Activated naive CD4-positive, alpha-beta T cell treated with anti-CD3 and anti-CD28 coated beads, Interleukin-2, amount 10 ng/mL, durations not matched to agents 7 days and 5 days (primary cell): ENCODE data around the gene BTBD9.
"Not testable (repeated sequence)": the region's sequence is repeated elsewhere in the genome, so short reads cannot be mapped to it uniquely, and the experiment has no call there.

Experiments used
- CTCF ChIA-PET: fragments of 350-600 bp; sonication (Branson Sonifier 250); formaldehyde crosslinking; loops from one replicate; lab custom pipeline; 2021; ENCODE audit warnings: antibody characterized with exemption; lab: Charles Lee
- DNase-seq: peaks from one replicate; pipeline ENCODE4 v3.0.0-alpha.2; 2020
- H3K27ac Mint-ChIP-seq: one replicate; pipeline ENCODE4 v1.8.0; 2021; ENCODE audit warnings: mild to moderate bottlenecking, moderate library complexity, mixed read lengths
- H3K27me3 Mint-ChIP-seq: one replicate; pipeline ENCODE4 v1.8.0; 2021; ENCODE audit warnings: mild to moderate bottlenecking, mixed read lengths
- H3K36me3 Mint-ChIP-seq: one replicate; pipeline ENCODE4 v1.8.0; 2021; ENCODE audit warnings: mixed read lengths
- H3K4me1 Mint-ChIP-seq: one replicate; pipeline ENCODE4 v1.8.0; 2021; ENCODE audit warnings: mixed read lengths
- H3K4me3 Mint-ChIP-seq: one replicate; pipeline ENCODE4 v1.8.0; 2021; ENCODE audit warnings: mild to moderate bottlenecking, moderate library complexity, mixed read lengths
- H3K9me3 Mint-ChIP-seq: one replicate; pipeline ENCODE4 v1.8.0; 2021; ENCODE audit warnings: mixed read lengths

Gene BTBD9

GRCh38 chr6:38636027-38636426 is 3.7 kb downstream of the BTBD9 start:
- H3K4me1 Mint-ChIP-seq, result peaks cover 37% of the 10 kb centered on the region
- no peaks in the 10 kb centered on the region for H3K9me3 Mint-ChIP-seq
- no peaks in the 10 kb centered on the region for H3K36me3 Mint-ChIP-seq
- H3K4me3 Mint-ChIP-seq, result no peak overlapping the region
- CTCF ChIA-PET, result no interaction called here
- no peak for DNase-seq
- no peaks in the 10 kb centered on the region for H3K27me3 Mint-ChIP-seq
- no peak overlapping the region for H3K27ac Mint-ChIP-seq

- peaks cover 30% of the 10 kb centered on the region for H3K4me1 Mint-ChIP-seq
- DNase-seq, result no peak
- no peaks in the 10 kb centered on the region for H3K27me3 Mint-ChIP-seq
- H3K9me3 Mint-ChIP-seq, result no peaks in the 10 kb centered on the region
- no peaks in the 10 kb centered on the region for H3K36me3 Mint-ChIP-seq
- CTCF ChIA-PET, result no interaction called here
- no peak overlapping the region for H3K4me3 Mint-ChIP-seq
- H3K27ac Mint-ChIP-seq, result no peak overlapping the region
These were observed 5.2 kb downstream of the BTBD9 start for GRCh38 chr6:38634518-38634917.

- no peaks in the 10 kb centered on the region for H3K27me3 Mint-ChIP-seq
- H3K36me3 Mint-ChIP-seq, result no peaks in the 10 kb centered on the region
- H3K4me3 Mint-ChIP-seq, result no peak overlapping the region
- H3K27ac Mint-ChIP-seq, result no peak overlapping the region
- no peaks in the 10 kb centered on the region for H3K9me3 Mint-ChIP-seq
- no peak for DNase-seq
- H3K4me1 Mint-ChIP-seq, result peaks cover 17% of the 10 kb centered on the region
- CTCF ChIA-PET, result no interaction called here
These were observed 7.2 kb downstream of the BTBD9 start for GRCh38 chr6:38632490-38632889.

- H3K27me3 Mint-ChIP-seq, result no peaks in the 10 kb centered on the region
- no peaks in the 10 kb centered on the region for H3K9me3 Mint-ChIP-seq
- H3K36me3 Mint-ChIP-seq, result no peaks in the 10 kb centered on the region
- no peak overlapping the region for H3K27ac Mint-ChIP-seq
- CTCF ChIA-PET, result no interaction called here
- H3K4me1 Mint-ChIP-seq, result peaks cover 9% of the 10 kb centered on the region
- H3K4me3 Mint-ChIP-seq, result no peak overlapping the region
- no peak for DNase-seq
These were observed 8.4 kb downstream of the BTBD9 start for GRCh38 chr6:38631186-38631783.

- no peaks in the 10 kb centered on the region for H3K27me3 Mint-ChIP-seq
- CTCF ChIA-PET, result no interaction called here
- no peaks in the 10 kb centered on the region for H3K36me3 Mint-ChIP-seq
These were observed 14.5 kb downstream of the BTBD9 start for GRCh38 chr6:38625217-38625616.

GRCh38 chr6:38619342-38619741 is 20.4 kb downstream of the BTBD9 start:
- H3K4me3 Mint-ChIP-seq, H3K9me3 Mint-ChIP-seq, H3K4me1 Mint-ChIP-seq, CTCF ChIA-PET, H3K27me3 Mint-ChIP-seq, H3K36me3 Mint-ChIP-seq, H3K27ac Mint-ChIP-seq, DNase-seq: not testable (repeated sequence)

More at GRCh38 chr6:38625217-38625616, 14.5 kb downstream of the BTBD9 start:
- Mint-ChIP-seq H3K27ac (no peak overlapping the region), H3K9me3 (no peaks in the 10 kb centered on the region), H3K4me1 (no peaks in the 10 kb centered on the region), H3K4me3 (no peak overlapping the region)
- DNase-seq, result no peak

- H3K36me3 Mint-ChIP-seq, CTCF ChIA-PET, H3K27ac Mint-ChIP-seq, H3K27me3 Mint-ChIP-seq, DNase-seq, H3K4me1 Mint-ChIP-seq, H3K9me3 Mint-ChIP-seq, H3K4me3 Mint-ChIP-seq: not testable (repeated sequence)
These were observed 21.4 kb downstream of the BTBD9 start for GRCh38 chr6:38618301-38618700.

- no peak for DNase-seq
- H3K27me3 Mint-ChIP-seq, result no peaks in the 10 kb centered on the region
- H3K4me3 Mint-ChIP-seq, result no peak overlapping the region
- CTCF ChIA-PET, result no interaction called here
- no peak overlapping the region for H3K27ac Mint-ChIP-seq
- H3K9me3 Mint-ChIP-seq, result no peaks in the 10 kb centered on the region
- H3K4me1 Mint-ChIP-seq, result no peaks in the 10 kb centered on the region
- H3K36me3 Mint-ChIP-seq, result no peaks in the 10 kb centered on the region
These were observed 21.9 kb downstream of the BTBD9 start for GRCh38 chr6:38617856-38618255.

- no peak overlapping the region for H3K4me3 Mint-ChIP-seq
- no peaks in the 10 kb centered on the region for H3K36me3 Mint-ChIP-seq
- no peak for DNase-seq
- no peaks in the 10 kb centered on the region for H3K27me3 Mint-ChIP-seq
- no peaks in the 10 kb centered on the region for H3K9me3 Mint-ChIP-seq
- H3K27ac Mint-ChIP-seq, result no peak overlapping the region
- CTCF ChIA-PET, result no interaction called here
- no peaks in the 10 kb centered on the region for H3K4me1 Mint-ChIP-seq
These were observed 27.4 kb downstream of the BTBD9 start for GRCh38 chr6:38612143-38612965.

GRCh38 chr6:38610050-38610625 is 29.6 kb downstream of the BTBD9 start:
- no peaks in the 10 kb centered on the region for H3K27me3 Mint-ChIP-seq
- H3K4me3 Mint-ChIP-seq, result no peak overlapping the region
- CTCF ChIA-PET, result no interaction called here
- DNase-seq, result no peak
- no peaks in the 10 kb centered on the region for H3K9me3 Mint-ChIP-seq
- H3K36me3 Mint-ChIP-seq, result no peaks in the 10 kb centered on the region
- no peaks in the 10 kb centered on the region for H3K4me1 Mint-ChIP-seq
- H3K27ac Mint-ChIP-seq, result no peak overlapping the region

GRCh38 chr6:38604700-38605099 is 35.0 kb downstream of the BTBD9 start:
- DNase-seq, result no peak
- no peaks in the 10 kb centered on the region for H3K9me3 Mint-ChIP-seq
- no peak overlapping the region for H3K4me3 Mint-ChIP-seq
- H3K27me3 Mint-ChIP-seq, result no peaks in the 10 kb centered on the region
- CTCF ChIA-PET, result interaction anchor here (0.7 kb wide), 1 partner anchor 571 kb away, joined by 4 read pairs; no protein-coding TSS in a partner anchor
- H3K27ac Mint-ChIP-seq, result no peak overlapping the region
- no peaks in the 10 kb centered on the region for H3K4me1 Mint-ChIP-seq
- no peaks in the 10 kb centered on the region for H3K36me3 Mint-ChIP-seq

GRCh38 chr6:38603966-38604365 is 35.8 kb downstream of the BTBD9 start:
- no peak overlapping the region for H3K27ac Mint-ChIP-seq
- H3K9me3 Mint-ChIP-seq, result no peaks in the 10 kb centered on the region
- CTCF ChIA-PET, result interaction anchor here (1.0 kb wide), 1 partner anchor 10 kb away, joined by 3 read pairs; no protein-coding TSS in a partner anchor
- DNase-seq, result no peak
- H3K4me3 Mint-ChIP-seq, result no peak overlapping the region
- no peaks in the 10 kb centered on the region for H3K36me3 Mint-ChIP-seq
- no peaks in the 10 kb centered on the region for H3K27me3 Mint-ChIP-seq
- no peaks in the 10 kb centered on the region for H3K4me1 Mint-ChIP-seq

- Mint-ChIP-seq H3K4me1 (no peaks in the 10 kb centered on the region), H3K4me3 (no peak overlapping the region), H3K9me3 (no peaks in the 10 kb centered on the region), H3K27me3 (no peaks in the 10 kb centered on the region), H3K27ac (no peak overlapping the region), H3K36me3 (no peaks in the 10 kb centered on the region)
- CTCF ChIA-PET, result interaction anchor here (1.0 kb wide), 1 partner anchor 9 kb away, joined by 3 read pairs; no protein-coding TSS in a partner anchor
- DNase-seq, result no peak
These were observed 36.2 kb downstream of the BTBD9 start for GRCh38 chr6:38603496-38603895.

GRCh38 chr6:38599966-38600550 is 39.7 kb downstream of the BTBD9 start:
- no peak for DNase-seq
- Mint-ChIP-seq H3K27ac (no peak overlapping the region), H3K9me3 (no peaks in the 10 kb centered on the region), H3K27me3 (no peaks in the 10 kb centered on the region), H3K4me3 (no peak overlapping the region), H3K4me1 (no peaks in the 10 kb centered on the region), H3K36me3 (peaks cover 2% of the 10 kb centered on the region)
- CTCF ChIA-PET, result interaction anchor here (0.9 kb wide), 1 partner anchor 91 kb away, joined by 3 read pairs; no protein-coding TSS in a partner anchor
